ENCODE results near the gene LIPM. TPM values are rescaled to one million over a fixed set of nuclear protein-coding genes. Genes with fewer than 3 reads are reported as not detected.

LIPM gene, protein sequence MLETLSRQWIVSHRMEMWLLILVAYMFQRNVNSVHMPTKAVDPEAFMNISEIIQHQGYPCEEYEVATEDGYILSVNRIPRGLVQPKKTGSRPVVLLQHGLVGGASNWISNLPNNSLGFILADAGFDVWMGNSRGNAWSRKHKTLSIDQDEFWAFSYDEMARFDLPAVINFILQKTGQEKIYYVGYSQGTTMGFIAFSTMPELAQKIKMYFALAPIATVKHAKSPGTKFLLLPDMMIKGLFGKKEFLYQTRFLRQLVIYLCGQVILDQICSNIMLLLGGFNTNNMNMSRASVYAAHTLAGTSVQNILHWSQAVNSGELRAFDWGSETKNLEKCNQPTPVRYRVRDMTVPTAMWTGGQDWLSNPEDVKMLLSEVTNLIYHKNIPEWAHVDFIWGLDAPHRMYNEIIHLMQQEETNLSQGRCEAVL
- not detected for total RNA-seq

- ATAC-seq (no peak), DNase-seq (no peak)
- H3K9me3 Mint-ChIP-seq (ENCODE audit: insufficient read depth), result no peaks in the 10 kb centered on the region
- no peak within 1 kb of the TSS for H3K4me3 Mint-ChIP-seq
- peaks cover 11% of the 10 kb centered on the region for H3K27me3 Mint-ChIP-seq (ENCODE audit: low read depth)
- H3K4me1 Mint-ChIP-seq (ENCODE audit: low read depth), result peaks cover 3% of the 10 kb centered on the region
- no peak within 1 kb of the TSS for H3K27ac Mint-ChIP-seq
- ChIA-PET CTCF (interaction anchor here (1.0 to 1.7 kb wide), 4 partner anchors 33 to 130 kb away, joined by 3 to 10 read pairs (median 4); no protein-coding TSS in a partner anchor), POLR2A (no interaction called here)
- H3K36me3 Mint-ChIP-seq (ENCODE audit: low read depth), result no peaks in the 10 kb centered on the region
These were observed at the start of gene LIPM for GRCh38 chr10:88802523-88803285. LIPM (plus strand) TSS chr10:88802730; CDS start chr10:88802897, 167 bp downstream.

DNA sequence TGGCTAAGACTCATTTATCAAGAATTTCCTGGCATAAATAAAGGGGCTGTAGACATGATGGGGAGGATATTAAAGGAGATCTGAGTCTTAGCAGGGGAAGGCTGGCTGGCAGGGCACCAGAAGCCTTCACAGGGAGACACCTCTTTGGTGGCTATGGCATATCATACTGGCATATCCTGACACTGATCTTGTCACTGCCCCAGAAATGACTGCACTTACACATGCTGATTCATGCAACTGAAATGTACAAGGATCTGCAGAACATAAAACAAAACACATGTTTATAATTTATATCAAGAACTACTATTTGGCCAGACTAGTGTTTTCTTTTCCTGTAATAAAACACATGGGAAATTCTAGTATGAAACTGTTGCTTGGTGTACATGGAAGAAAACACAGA lies 48.2 kb upstream of the LIPM start:
- peaks cover 13% of the 10 kb centered on the region for H3K27me3 Mint-ChIP-seq (ENCODE audit: low read depth)
- no peaks in the 10 kb centered on the region for H3K36me3 Mint-ChIP-seq (ENCODE audit: low read depth)
- ChIA-PET POLR2A (no interaction called here), CTCF (no interaction called here)
- no peaks in the 10 kb centered on the region for H3K9me3 Mint-ChIP-seq (ENCODE audit: insufficient read depth)
- DNase-seq, result no peak
- no peak overlapping the region for H3K4me3 Mint-ChIP-seq
- no peak overlapping the region for H3K27ac Mint-ChIP-seq
- ATAC-seq, result no peak
- peaks cover 2% of the 10 kb centered on the region for H3K4me1 Mint-ChIP-seq (ENCODE audit: low read depth)

- POLR2A ChIA-PET, result no interaction called here
- Mint-ChIP-seq H3K4me1 (ENCODE audit: low read depth) (peaks cover 7% of the 10 kb centered on the region), H3K36me3 (ENCODE audit: low read depth) (no peaks in the 10 kb centered on the region), H3K9me3 (ENCODE audit: insufficient read depth) (no peaks in the 10 kb centered on the region), H3K4me3 (no peak overlapping the region), H3K27me3 (ENCODE audit: low read depth) (no peaks in the 10 kb centered on the region), H3K27ac (no peak overlapping the region)
- CTCF ChIA-PET, result no interaction called here
- ATAC-seq (no peak), DNase-seq (no peak)
These were observed 46.8 kb upstream of the LIPM start for GRCh38 chr10:88755753-88756152.

DNA sequence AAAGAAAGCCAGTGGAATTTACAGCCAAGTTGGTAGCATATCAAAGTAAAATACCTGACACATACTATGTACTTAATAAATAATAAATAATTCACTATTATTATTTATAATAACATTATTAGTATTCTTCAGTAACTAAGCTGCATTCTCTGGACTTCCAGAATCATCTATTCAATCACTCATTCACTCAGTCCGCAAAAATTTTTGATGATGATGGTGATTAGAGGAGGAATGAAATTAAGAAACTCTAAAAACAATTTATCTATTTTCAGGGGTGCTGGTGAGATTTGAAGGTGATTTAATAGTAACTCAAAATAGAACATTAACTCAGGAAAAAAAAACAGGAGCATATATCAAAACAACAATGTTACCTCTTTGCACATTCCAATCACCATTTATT lies 45.9 kb upstream of the LIPM start:
- DNase-seq, result no peak
- POLR2A ChIA-PET, result no interaction called here

DNA sequence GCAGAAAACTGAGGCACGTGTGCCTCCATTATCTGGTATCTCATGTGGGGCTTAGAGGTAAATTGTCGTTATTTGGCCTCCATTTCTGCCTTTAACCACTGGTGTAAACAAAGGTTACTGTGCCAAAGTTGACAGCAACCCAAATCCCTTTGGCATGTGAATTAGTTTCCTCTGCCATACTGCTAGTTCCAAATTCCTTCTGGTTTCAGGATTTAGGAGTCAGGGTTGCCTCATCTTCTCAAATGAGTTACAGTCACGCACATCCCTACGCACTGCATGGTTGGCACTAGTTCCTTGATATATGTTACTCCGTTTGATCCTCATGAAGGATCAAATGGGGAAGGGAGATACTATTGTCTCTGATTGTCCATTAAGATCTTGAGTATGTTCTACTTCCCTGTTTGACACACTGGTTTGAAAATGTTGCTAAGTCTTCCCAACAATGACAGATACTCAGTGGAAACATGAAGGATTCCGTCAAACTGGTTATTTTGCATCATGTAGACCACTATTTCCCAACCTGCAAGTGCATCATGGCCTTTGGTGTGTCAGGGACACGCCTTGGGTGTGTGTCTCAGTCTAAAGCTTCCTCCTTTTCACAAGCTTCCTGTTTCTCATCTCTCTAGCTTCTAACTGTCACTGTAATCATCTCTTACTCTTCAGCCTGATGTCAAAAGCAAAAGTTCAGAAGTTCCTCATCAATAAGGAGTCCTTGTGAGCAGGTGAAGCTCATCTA lies 43.0 kb upstream of the LIPM start, which contains the start of gene LIPN:
LIPN (plus strand) TSS at position 655 of the 736 bp plus-strand sequence. CDS start 1,386 bp downstream, outside the sequence.
- ATAC-seq (no peak), DNase-seq (no peak)
- Mint-ChIP-seq H3K27me3 (ENCODE audit: low read depth) (peaks cover 2% of the 10 kb centered on the region), H3K27ac (no peak within 1 kb of the TSS), H3K4me3 (no peak within 1 kb of the TSS), H3K36me3 (ENCODE audit: low read depth) (no peaks in the 10 kb centered on the region), H3K4me1 (ENCODE audit: low read depth) (peaks cover 7% of the 10 kb centered on the region), H3K9me3 (ENCODE audit: insufficient read depth) (no peaks in the 10 kb centered on the region)
- POLR2A ChIA-PET, result no interaction called here
- CTCF ChIA-PET, result interaction anchor here (0.6 to 1.8 kb wide), 11 partner anchors 13 to 458 kb away, joined by 3 to 6 read pairs (median 3); partner anchors contain the start of gene RNLS

More for the DNA sequence above, 45.9 kb upstream of the LIPM start:
- Mint-ChIP-seq H3K4me1 (ENCODE audit: low read depth) (peaks cover 7% of the 10 kb centered on the region), H3K4me3 (no peak overlapping the region), H3K9me3 (ENCODE audit: insufficient read depth) (no peaks in the 10 kb centered on the region), H3K27ac (no peak overlapping the region), H3K27me3 (ENCODE audit: low read depth) (no peaks in the 10 kb centered on the region), H3K36me3 (ENCODE audit: low read depth) (no peaks in the 10 kb centered on the region)
- no peak for ATAC-seq
- CTCF ChIA-PET, result no interaction called here

- Mint-ChIP-seq H3K4me3 (no peak overlapping the region), H3K9me3 (ENCODE audit: insufficient read depth) (no peaks in the 10 kb centered on the region), H3K27ac (no peak overlapping the region), H3K36me3 (ENCODE audit: low read depth) (no peaks in the 10 kb centered on the region), H3K27me3 (ENCODE audit: low read depth) (peaks cover 9% of the 10 kb centered on the region), H3K4me1 (ENCODE audit: low read depth) (peaks cover 5% of the 10 kb centered on the region)
- ATAC-seq (no peak), DNase-seq (no peak)
- CTCF ChIA-PET, result no interaction called here
- POLR2A ChIA-PET, result no interaction called here
These were observed 39.6 kb upstream of the LIPM start for GRCh38 chr10:88762906-88763305.

DNA sequence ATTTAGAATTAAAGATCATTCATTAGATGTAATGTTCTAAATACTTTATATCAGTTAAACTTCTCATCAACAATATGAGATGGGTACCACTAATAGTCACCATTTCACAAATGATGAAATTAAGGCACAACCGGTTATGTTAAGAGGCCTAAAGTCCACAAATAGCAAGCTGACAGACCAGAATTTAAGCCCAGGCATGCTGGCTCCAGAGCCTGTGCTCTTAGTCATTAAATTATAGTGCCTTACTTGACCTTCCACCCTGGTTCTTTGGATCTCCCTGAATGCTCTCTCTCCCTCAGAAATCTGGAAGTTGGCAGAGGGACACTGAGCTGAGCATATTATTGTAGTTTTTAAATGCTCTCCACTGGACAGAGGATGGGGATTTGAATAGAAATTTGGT lies 39.1 kb upstream of the LIPM start:
- Mint-ChIP-seq H3K27ac (no peak overlapping the region), H3K4me1 (ENCODE audit: low read depth) (peaks cover 5% of the 10 kb centered on the region), H3K27me3 (ENCODE audit: low read depth) (peaks cover 11% of the 10 kb centered on the region), H3K4me3 (no peak overlapping the region), H3K36me3 (ENCODE audit: low read depth) (no peaks in the 10 kb centered on the region), H3K9me3 (ENCODE audit: insufficient read depth) (no peaks in the 10 kb centered on the region)
- DNase-seq (no peak), ATAC-seq (no peak)
- CTCF ChIA-PET, result interaction anchor here (1.7 kb wide), 1 partner anchor 169 kb away, joined by 3 read pairs; no protein-coding TSS in a partner anchor
- POLR2A ChIA-PET, result interaction anchor here (0.7 kb wide), 1 partner anchor 180 kb away, joined by 4 read pairs; the partner anchor contains the start of gene RNLS

DNA sequence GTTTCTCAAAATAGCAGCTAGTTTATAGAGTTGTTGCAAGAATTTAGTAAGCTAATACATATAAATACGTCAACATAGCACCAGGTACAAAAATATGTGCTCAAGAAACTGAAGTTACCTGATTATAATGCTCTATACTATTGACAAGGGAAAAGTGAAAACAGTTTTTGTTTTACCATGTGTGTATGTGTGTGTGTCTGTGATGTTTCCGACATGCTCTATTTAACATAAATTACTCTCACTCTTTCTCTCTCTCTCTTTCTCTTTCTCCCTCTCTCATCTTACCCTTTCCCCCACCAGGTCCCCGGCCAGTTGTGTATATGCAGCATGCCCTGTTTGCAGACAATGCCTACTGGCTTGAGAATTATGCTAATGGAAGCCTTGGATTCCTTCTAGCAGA lies 38.4 kb upstream of the LIPM start:
- ATAC-seq (no peak), DNase-seq (no peak)
- ChIA-PET CTCF (interaction anchor here (0.8 to 1.7 kb wide), 2 partner anchors 23 to 169 kb away, joined by 3 read pairs; no protein-coding TSS in a partner anchor), POLR2A (interaction anchor here (0.7 kb wide), 1 partner anchor 181 kb away, joined by 4 read pairs; the partner anchor contains the start of gene RNLS)
- peaks cover 5% of the 10 kb centered on the region for H3K4me1 Mint-ChIP-seq (ENCODE audit: low read depth)
- H3K27me3 Mint-ChIP-seq (ENCODE audit: low read depth), result peaks cover 15% of the 10 kb centered on the region
- H3K36me3 Mint-ChIP-seq (ENCODE audit: low read depth), result no peaks in the 10 kb centered on the region
- no peak overlapping the region for H3K4me3 Mint-ChIP-seq
- H3K9me3 Mint-ChIP-seq (ENCODE audit: insufficient read depth), result no peaks in the 10 kb centered on the region
- no peak overlapping the region for H3K27ac Mint-ChIP-seq

GRCh38 chr10:88765816-88766215 lies 36.7 kb upstream of the LIPM start:
- Mint-ChIP-seq H3K9me3 (ENCODE audit: insufficient read depth) (no peaks in the 10 kb centered on the region), H3K27ac (no peak overlapping the region), H3K36me3 (ENCODE audit: low read depth) (no peaks in the 10 kb centered on the region), H3K4me3 (no peak overlapping the region), H3K4me1 (ENCODE audit: low read depth) (no peaks in the 10 kb centered on the region), H3K27me3 (ENCODE audit: low read depth) (peaks cover 15% of the 10 kb centered on the region)
- CTCF ChIA-PET, result interaction anchor here (1.7 kb wide), 1 partner anchor 38 kb away, joined by 4 read pairs; no protein-coding TSS in a partner anchor
- POLR2A ChIA-PET, result no interaction called here
- ATAC-seq (no peak), DNase-seq (no peak)

- H3K4me1 Mint-ChIP-seq (ENCODE audit: low read depth), result no peaks in the 10 kb centered on the region
- H3K27ac Mint-ChIP-seq, result no peak overlapping the region
- peaks cover 21% of the 10 kb centered on the region for H3K27me3 Mint-ChIP-seq (ENCODE audit: low read depth)
- ChIA-PET CTCF (interaction anchor here (0.8 to 1.2 kb wide), 2 partner anchors 41 to 66 kb away, joined by 4 to 5 read pairs; no protein-coding TSS in a partner anchor), POLR2A (interaction anchor here (0.6 kb wide), 1 partner anchor 57 kb away, joined by 3 read pairs; no protein-coding TSS in a partner anchor)
- no peak overlapping the region for H3K4me3 Mint-ChIP-seq
- ATAC-seq (no peak), DNase-seq (no peak)
- H3K9me3 Mint-ChIP-seq (ENCODE audit: insufficient read depth), result no peaks in the 10 kb centered on the region
- H3K36me3 Mint-ChIP-seq (ENCODE audit: low read depth), result no peaks in the 10 kb centered on the region
These were observed 33.1 kb upstream of the LIPM start for GRCh38 chr10:88769384-88769783.

DNA sequence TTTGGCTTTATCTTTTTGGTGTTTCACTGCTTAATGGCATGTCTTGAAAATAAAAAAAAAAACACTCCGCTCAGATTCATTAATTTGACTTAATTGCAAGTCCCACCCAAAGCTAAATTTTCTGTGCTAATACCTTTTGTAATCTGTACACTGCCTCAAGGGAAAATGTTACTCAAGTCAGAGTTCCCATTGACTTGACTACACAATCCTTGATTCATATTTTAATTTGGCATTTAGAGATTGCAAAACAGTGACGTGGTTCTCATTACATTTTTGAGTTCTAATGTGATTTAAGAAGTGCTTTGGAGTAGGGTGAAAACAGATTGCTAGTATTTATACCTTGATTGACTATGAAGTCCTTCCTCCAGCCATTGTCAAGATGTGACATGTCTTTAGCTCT lies 21.3 kb upstream of the LIPM start:
- Mint-ChIP-seq H3K27me3 (ENCODE audit: low read depth) (peaks cover 9% of the 10 kb centered on the region), H3K36me3 (ENCODE audit: low read depth) (no peaks in the 10 kb centered on the region), H3K4me1 (ENCODE audit: low read depth) (peaks cover 6% of the 10 kb centered on the region), H3K27ac (no peak overlapping the region), H3K4me3 (no peak overlapping the region), H3K9me3 (ENCODE audit: insufficient read depth) (no peaks in the 10 kb centered on the region)
- DNase-seq, result no peak
- CTCF ChIA-PET, result interaction anchor here (1.1 to 1.4 kb wide), 2 partner anchors 14 to 21 kb away, joined by 3 to 4 read pairs; partner anchors contain the start of gene LIPN
- ATAC-seq, result no peak
- POLR2A ChIA-PET, result no interaction called here

All from activated CD8-positive, alpha-beta T cell treated with anti-CD3 and anti-CD28 coated beads, Interleukin-2, amount 10 ng/mL, durations not matched to agents 7 days and 5 days (primary cell).